Keratinocyte (primary cell): ENCODE measurements around the gene UBAC2. TPM values are rescaled to one million over a fixed set of nuclear protein-coding genes. Genes with fewer than 3 reads are reported as not detected.

Source experiments
- DNase-seq: peaks from one replicate; pipeline ENCODE4 v3.0.0-alpha.2; 2011; ENCODE audit warnings: low read depth, missing footprints, low spot score
- FAIRE-seq: peaks from 2 replicates; lab custom pipeline; 2011; peaks lifted over from hg19 to GRCh38; lab: Jason Lieb, UNC
- H2AFZ ChIP-seq: 2 replicates; pipeline ENCODE4 v1.6.0; 2012; ENCODE audit warnings: low read length, control low read depth, inconsistent platforms; ENCODE audit not compliant: control insufficient read depth
- H3K27ac ChIP-seq: 2 replicates; pipeline ENCODE4 v1.5.1; 2011; ENCODE audit warnings: low read length; ENCODE audit not compliant: control insufficient read depth, insufficient read depth
- H3K27me3 ChIP-seq: 3 replicates; pipeline ENCODE4 v1.6.0; 2011; ENCODE audit warnings: low read length; ENCODE audit not compliant: control insufficient read depth, insufficient read depth; ENCODE audit errors: extremely low read depth
- H3K36me3 ChIP-seq, 2 experiments: 2 replicates in 1 of 2; 3 replicates in 1 of 2; pipeline ENCODE4 v1.5.1; 2011; ENCODE audit warnings: low read length in 2 of 2, mild to moderate bottlenecking in 1 of 2; ENCODE audit not compliant: control insufficient read depth in 2 of 2, insufficient read depth in 2 of 2; ENCODE audit errors: extremely low read depth in 1 of 2
- H3K4me1 ChIP-seq: 3 replicates; pipeline ENCODE4 v1.5.1; 2011; ENCODE audit warnings: low read length; ENCODE audit not compliant: control insufficient read depth, insufficient read depth; ENCODE audit errors: extremely low read depth
- H3K4me2 ChIP-seq: 3 replicates; pipeline ENCODE4 v1.6.0; 2011; ENCODE audit warnings: low read depth, low read length; ENCODE audit not compliant: control insufficient read depth, insufficient read depth; ENCODE audit errors: extremely low read depth
- H3K4me3 ChIP-seq, 3 experiments: fragments of 200-600 bp in 1 of 3; sonication (generic) in 1 of 3; 2 replicates in 2 of 3; 3 replicates in 1 of 3; pipeline ENCODE4 v1.5.1; 2011 to 2016; ENCODE audit warnings: low read length in 3 of 3, mild to moderate bottlenecking in 3 of 3, control low read depth in 2 of 3, inconsistent platforms in 1 of 3, low read depth in 1 of 3, mixed read lengths in 1 of 3, mixed run types in 1 of 3, moderate library complexity in 1 of 3; ENCODE audit not compliant: control insufficient read depth in 2 of 3, insufficient read depth in 2 of 3; ENCODE audit errors: extremely low read depth in 1 of 3
- H3K79me2 ChIP-seq: 2 replicates; pipeline ENCODE4 v1.6.0; 2012; ENCODE audit warnings: low read length; ENCODE audit not compliant: control insufficient read depth, insufficient read depth
- H3K9ac ChIP-seq: 3 replicates; pipeline ENCODE4 v1.6.0; 2011; ENCODE audit warnings: low read length; ENCODE audit not compliant: control insufficient read depth, insufficient read depth; ENCODE audit errors: extremely low read depth
- H3K9me1 ChIP-seq: 3 replicates; pipeline ENCODE4 v1.6.0; 2011; ENCODE audit warnings: low read length; ENCODE audit not compliant: control insufficient read depth, insufficient read depth; ENCODE audit errors: extremely low read depth
- H3K9me3 ChIP-seq: 2 replicates; pipeline ENCODE4 v1.5.1; 2012; ENCODE audit warnings: low read depth, low read length; ENCODE audit not compliant: control insufficient read depth
- H4K20me1 ChIP-seq: 3 replicates; pipeline ENCODE4 v1.6.0; 2011; ENCODE audit warnings: low read length; ENCODE audit not compliant: control insufficient read depth, insufficient read depth; ENCODE audit errors: extremely low read depth
- CTCF ChIP-seq, 3 experiments: IDR thresholded peaks in 1 of 3; conservative IDR thresholded peaks in 1 of 3; optimal IDR thresholded peaks in 1 of 3; 2 replicates in 2 of 3; 3 replicates in 1 of 3; pipeline versions ENCODE3 to v1.5.1; 2011; ENCODE audit warnings: low read length in 3 of 3, mild to moderate bottlenecking in 3 of 3, moderate library complexity in 2 of 3, control low read depth in 1 of 3, inconsistent platforms in 1 of 3; ENCODE audit not compliant: insufficient read depth in 2 of 3; ENCODE audit errors: extremely low read depth in 1 of 3
- EZH2 ChIP-seq: IDR thresholded peaks from one replicate; pipeline ENCODE4 v1.6.1; 2012; ENCODE audit warnings: inconsistent platforms, mild to moderate bottlenecking, low read length, moderate library complexity
- dilution Hi-C: fragments of 300-500 bp; cut with MboI; formaldehyde crosslinking; loops from one replicate; pipeline ENCODE4 v1.7.0; 2020; ENCODE audit warnings: low sequenced_read_pairs; ENCODE audit not compliant: extremely low pct_ligation_motif_present
- polyA plus RNA-seq, 5 experiments: library from polyadenylated mRNA; depleted of rRNA in 3 of 5; stranded (reverse) in 3 of 5; stranded (forward) in 1 of 5; unstranded in 1 of 5; fragments of >200 nt; gene quantifications; 1 replicate in 1 of 5; 2 replicates in 3 of 5; 3 replicates in 1 of 5; pipeline versions ENCODE4 v1.2.1 to v1.2.3, GENCODE V29; 2011 to 2012; ENCODE audit warnings: missing spikeins in 2 of 5, low read depth in 1 of 5, low replicate concordance in 1 of 5

Gene UBAC2
- polyA plus RNA-seq, 1 donor (not counting 4 experiments of a cell fraction or from before 2014, with no cell fraction given), result 104 TPM

- Histone ChIP-seq H3K4me2 (no peak overlapping the region), H3K79me2 (no peaks in the 10 kb centered on the region), H3K27me3 (no peaks in the 10 kb centered on the region), H3K9me3 (no peaks in the 10 kb centered on the region), H3K4me1 (peaks cover 10% of the 10 kb centered on the region), H3K27ac (no peak overlapping the region), H4K20me1 (peaks cover 7% of the 10 kb centered on the region), H3K4me3 (no peak overlapping the region), H3K9ac (no peak overlapping the region), H2AFZ (no peak overlapping the region), H3K36me3 (peaks cover 17 to 22% of the 10 kb centered on the region in 2 experiments), H3K9me1 (no peaks in the 10 kb centered on the region)
- no peak for TF ChIP-seq EZH2
- no peak for TF ChIP-seq CTCF (optimal IDR thresholded peaks at IDR 0.05 in 1 of 3, IDR thresholded peaks at IDR 0.05 in 1 of 3, conservative IDR thresholded peaks at IDR 0.05 in 1 of 3; ENCODE audit: extremely low read depth in 1 of 3, insufficient read depth in 2 of 3, low read length in 3 of 3)
- dilution Hi-C loops, result no loop called here
- DNase-seq (no peak), FAIRE-seq (no peak)
These were observed 155.3 kb downstream of the UBAC2 start for GRCh38 chr13:99356012-99356261.

GRCh38 chr13:99356262-99357091 lies 155.8 kb downstream of the UBAC2 start:
- no peak for DNase-seq
- dilution Hi-C loops, result no loop called here

More at GRCh38 chr13:99356262-99357091, 155.8 kb downstream of the UBAC2 start:
- H3K36me3 ChIP-seq, result peaks cover 17 to 26% of the 10 kb centered on the region in 2 experiments
- H3K4me2 ChIP-seq, result no peak overlapping the region
- no peaks in the 10 kb centered on the region for H3K9me3 ChIP-seq
- no peak for FAIRE-seq
- no peak for TF ChIP-seq EZH2
- no peak for TF ChIP-seq CTCF (optimal IDR thresholded peaks at IDR 0.05 in 1 of 3, IDR thresholded peaks at IDR 0.05 in 1 of 3, conservative IDR thresholded peaks at IDR 0.05 in 1 of 3; ENCODE audit: extremely low read depth in 1 of 3, insufficient read depth in 2 of 3, low read length in 3 of 3)
- H3K4me1 ChIP-seq, result peaks cover 10% of the 10 kb centered on the region
- no peaks in the 10 kb centered on the region for H3K27me3 ChIP-seq
- no peak overlapping the region for H3K27ac ChIP-seq
- H2AFZ ChIP-seq, result no peak overlapping the region
- no peak overlapping the region for H3K9ac ChIP-seq
- H3K79me2 ChIP-seq, result no peaks in the 10 kb centered on the region
- no peaks in the 10 kb centered on the region for H3K9me1 ChIP-seq
- H3K4me3 ChIP-seq, result no peak overlapping the region
- peaks cover 7% of the 10 kb centered on the region for H4K20me1 ChIP-seq
